GM21737 (cell line): ENCODE measurements around the gene NLRC5.

Experiments
- ATAC-seq: cut with Tn5 transposase; IDR thresholded peaks from one replicate; pipeline ENCODE4 v1.9.1; 2021; ENCODE audit warnings: mild to moderate bottlenecking, moderate library complexity; ENCODE audit not compliant: unreplicated experiment

Gene NLRC5

GRCh38 chr16:57021757-57022156 lies 32.4 kb downstream of the NLRC5 start:
- no peak for ATAC-seq

GRCh38 chr16:57022445-57022844 lies 33.1 kb downstream of the NLRC5 start:
- ATAC-seq = no peak

DNA sequence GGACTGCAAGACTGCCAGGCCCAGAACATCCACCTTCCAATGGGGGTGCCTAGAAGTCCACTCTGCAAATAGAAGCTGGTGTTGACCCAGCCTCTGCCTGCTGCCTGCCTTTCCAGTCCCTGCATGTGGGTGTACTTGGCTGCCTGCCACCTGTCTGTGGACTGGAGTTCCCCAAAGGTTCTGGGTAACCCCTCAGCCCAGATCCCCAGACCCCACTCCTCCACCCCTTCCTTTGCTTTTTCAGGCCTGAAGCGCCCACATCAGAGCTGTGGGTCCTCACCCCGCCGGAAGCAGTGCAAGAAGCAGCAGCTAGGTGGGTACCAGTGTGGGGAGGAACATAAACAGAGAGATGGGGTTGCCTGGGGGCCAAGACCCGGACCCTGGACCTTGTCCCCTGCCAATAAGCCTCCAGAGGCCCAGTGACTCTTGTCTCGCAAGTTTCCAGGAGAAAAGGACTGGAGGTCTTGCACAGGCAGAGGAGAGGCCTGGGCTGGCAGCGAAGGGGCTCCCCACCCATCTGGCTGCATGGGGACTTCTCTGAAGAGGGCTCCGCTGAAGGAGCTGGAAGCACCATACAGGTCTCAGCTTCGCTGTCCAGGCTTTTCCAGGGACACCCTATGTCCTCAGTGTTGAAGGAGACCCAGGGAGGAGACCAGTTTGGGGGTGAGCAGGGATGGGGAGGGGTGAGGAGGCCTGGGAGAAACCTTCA lies 34.3 kb downstream of the NLRC5 start:
- ATAC-seq = no peak

DNA sequence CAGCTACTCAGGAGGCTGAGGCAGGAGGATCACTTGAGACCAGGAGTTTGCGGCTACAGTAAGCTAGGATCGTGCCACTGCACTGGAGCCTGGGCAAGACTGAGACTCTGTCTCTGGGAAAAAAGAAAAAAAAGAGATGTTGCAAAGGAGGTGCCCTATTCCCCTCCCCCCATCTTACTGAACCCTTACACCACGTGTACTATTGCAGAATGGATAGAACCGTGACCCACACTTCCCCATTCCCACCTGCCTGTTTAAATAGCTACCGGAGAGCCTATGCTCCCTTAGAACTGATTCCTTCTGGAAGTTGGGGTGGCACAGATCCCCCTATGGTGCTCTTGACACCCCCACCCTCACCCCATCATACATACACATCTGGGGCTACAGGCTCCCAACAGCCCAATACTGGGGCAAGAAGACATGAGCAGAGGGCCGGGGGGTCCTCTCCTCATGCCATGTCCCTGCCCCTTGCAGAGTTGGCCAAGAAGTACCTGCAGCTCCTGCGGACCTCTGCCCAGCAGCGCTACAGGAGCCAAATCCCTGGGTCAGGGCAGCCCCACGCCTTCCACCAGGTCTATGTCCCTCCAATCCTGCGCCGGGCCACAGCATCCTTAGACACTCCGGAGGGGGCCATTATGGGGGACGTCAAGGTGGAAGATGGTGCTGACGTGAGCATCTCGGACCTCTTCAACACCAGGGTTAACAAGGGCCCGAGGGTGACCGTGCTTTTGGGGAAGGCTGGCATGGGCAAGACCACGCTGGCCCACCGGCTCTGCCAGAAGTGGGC lies 35.7 kb downstream of the NLRC5 start:
- no peak for ATAC-seq

DNA sequence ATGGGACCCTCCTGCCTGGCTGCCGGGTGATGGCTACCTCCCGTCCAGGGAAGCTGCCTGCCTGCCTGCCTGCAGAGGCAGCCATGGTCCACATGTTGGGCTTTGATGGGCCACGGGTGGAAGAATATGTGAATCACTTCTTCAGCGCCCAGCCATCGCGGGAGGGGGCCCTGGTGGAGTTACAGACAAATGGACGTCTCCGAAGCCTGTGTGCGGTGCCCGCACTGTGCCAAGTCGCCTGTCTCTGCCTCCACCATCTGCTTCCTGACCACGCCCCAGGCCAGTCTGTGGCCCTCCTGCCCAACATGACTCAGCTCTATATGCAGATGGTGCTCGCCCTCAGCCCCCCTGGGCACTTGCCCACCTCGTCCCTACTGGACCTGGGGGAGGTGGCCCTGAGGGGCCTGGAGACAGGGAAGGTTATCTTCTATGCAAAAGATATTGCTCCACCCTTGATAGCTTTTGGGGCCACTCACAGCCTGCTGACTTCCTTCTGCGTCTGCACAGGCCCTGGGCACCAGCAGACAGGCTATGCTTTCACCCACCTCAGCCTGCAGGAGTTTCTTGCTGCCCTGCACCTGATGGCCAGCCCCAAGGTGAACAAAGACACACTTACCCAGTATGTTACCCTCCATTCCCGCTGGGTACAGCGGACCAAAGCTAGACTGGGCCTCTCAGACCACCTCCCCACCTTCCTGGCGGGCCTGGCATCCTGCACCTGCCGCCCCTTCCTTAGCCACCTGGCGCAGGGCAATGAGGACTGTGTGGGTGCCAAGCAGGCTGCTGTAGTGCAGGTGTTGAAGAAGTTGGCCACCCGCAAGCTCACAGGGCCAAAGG lies 36.8 kb downstream of the NLRC5 start:
- no peak for ATAC-seq

DNA sequence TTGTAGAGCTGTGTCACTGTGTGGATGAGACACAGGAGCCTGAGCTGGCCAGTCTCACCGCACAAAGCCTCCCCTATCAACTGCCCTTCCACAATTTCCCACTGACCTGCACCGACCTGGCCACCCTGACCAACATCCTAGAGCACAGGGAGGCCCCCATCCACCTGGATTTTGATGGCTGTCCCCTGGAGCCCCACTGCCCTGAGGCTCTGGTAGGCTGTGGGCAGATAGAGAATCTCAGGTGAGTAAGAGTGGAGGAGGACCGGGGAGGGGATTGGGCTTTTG lies 37.4 kb downstream of the NLRC5 start:
- no peak for ATAC-seq

DNA sequence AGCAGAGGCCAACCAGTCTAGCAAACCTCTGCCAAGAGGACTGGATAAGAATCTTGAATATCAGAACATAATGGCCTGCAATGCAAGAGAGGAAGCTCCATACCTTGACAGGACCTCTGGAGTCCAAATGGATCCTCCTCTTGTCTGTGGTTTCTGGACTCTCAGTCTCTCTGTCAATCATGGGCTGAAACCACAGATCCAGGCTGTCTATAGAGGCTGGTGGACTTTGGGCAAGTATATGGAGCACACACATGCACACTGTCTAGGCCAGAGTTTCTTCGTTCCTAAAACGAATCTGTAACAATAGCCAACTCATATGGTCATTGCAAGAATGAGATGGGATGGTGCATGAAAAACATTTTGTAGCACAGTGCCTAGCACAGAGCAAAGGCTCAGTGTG lies 37.7 kb downstream of the NLRC5 start:
- no peak for ATAC-seq

DNA sequence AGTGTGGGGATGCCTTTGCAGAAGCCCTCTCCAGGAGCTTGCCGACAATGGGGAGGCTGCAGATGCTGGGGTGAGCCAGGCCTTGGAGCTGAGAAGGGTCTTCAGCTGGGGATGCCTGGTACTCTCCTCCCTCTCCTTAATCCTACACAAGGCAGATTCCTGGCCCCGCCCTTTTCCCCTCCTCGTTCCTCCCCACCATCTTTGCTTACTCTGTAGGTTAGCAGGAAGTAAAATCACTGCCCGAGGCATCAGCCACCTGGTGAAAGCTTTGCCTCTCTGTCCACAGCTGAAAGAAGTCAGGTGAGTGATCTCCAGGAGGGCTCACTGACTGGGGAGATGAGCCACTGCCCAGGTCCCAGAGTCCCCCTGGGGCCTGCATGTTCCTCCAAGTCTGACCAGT lies 38.7 kb downstream of the NLRC5 start:
- ATAC-seq = no peak

- no peak for ATAC-seq
Observed at GRCh38 chr16:57029161-57030160, 40.1 kb downstream of the NLRC5 start.

GRCh38 chr16:57030346-57030902 lies 41.1 kb downstream of the NLRC5 start:
- no peak for ATAC-seq

DNA sequence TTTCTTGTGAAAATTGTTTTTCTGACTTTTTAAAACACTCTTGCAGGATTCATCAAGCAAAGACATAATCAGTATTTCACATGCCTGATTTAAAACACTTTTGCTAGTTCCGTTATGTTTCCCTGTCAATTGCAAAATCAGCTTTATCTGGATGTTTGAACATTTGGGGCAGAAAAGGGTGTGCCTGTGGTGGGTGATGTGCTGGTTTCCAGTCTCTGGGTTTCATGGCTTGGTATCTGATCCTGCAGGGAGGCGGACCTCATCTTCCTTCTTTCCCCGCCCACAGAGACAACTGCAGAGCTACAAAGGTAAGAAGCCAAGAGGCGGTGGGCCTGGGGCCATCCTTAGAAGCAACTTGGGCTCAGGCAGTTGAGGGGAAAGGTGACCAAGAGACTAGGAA lies 41.8 kb downstream of the NLRC5 start:
- no peak for ATAC-seq

- ATAC-seq = no peak
Observed at GRCh38 chr16:57032346-57032745, 43.0 kb downstream of the NLRC5 start.

- no peak for ATAC-seq
Observed at GRCh38 chr16:57032931-57033330, 43.6 kb downstream of the NLRC5 start.

GRCh38 chr16:57036315-57036714 lies 47.0 kb downstream of the NLRC5 start:
- ATAC-seq = no peak

DNA sequence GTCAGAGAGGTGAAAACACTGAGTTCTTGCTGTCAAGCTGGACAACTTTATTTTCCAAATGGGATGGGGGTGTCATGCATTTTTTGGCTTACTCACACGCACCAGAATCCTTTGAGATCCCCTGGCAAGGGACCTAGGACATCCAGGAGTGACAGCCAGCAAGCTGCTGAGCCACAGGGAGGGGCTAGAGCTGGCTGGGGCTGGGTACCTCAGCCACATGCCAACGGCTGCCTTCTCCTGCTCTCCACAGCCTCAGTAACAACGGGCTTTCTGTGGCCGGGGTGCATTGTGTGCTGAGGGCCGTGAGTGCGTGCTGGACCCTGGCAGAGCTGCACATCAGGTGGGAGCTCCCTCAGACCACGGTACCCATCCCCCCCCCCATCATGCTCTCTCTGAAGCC lies 47.6 kb downstream of the NLRC5 start:
- no peak for ATAC-seq

GRCh38 chr16:57038166-57038565 lies 48.8 kb downstream of the NLRC5 start:
- no peak for ATAC-seq

DNA sequence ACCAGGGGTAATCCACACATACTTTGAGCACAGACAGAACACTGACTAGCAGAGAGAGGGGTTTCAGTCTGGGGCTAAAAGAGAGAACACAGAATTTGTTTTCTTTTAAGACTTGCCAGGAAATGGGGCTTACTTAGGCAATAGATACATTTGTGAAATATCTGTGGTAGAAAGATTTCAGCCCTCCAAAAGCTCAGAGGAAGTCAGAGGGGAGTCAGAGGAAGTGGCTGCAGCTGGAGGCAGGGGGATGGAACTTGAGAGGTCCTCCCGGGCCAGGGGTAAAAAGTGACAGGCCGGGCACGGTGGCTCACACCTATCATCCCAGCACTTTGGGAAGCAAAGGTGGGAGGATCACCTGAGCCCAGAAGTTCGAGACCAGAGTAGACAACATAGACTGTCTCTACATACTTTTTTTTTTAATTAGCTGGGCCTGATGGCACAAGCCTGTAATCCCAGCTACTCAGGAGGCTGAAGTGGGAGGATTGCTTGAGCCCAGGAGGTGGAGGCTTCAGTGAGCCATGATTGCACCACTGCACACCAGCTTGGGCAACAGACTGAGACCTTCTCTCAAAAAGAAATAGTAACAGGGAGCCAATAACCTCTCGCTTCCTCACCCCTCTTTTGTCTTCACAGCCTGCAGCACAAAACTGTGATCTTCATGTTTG lies 49.9 kb downstream of the NLRC5 start:
- peak; percentile 26 for ATAC-seq

- ATAC-seq = peak; percentile 33
Observed at GRCh38 chr16:57041182-57042156, 52.1 kb downstream of the NLRC5 start.
